GM19438 (cell line): ENCODE measurements around the gene PKD2.

Source experiments
- ATAC-seq: cut with Tn5 transposase; IDR thresholded peaks from one replicate; pipeline ENCODE4 v1.9.1; 2021; ENCODE audit warnings: low read depth; ENCODE audit not compliant: unreplicated experiment

Gene PKD2

DNA sequence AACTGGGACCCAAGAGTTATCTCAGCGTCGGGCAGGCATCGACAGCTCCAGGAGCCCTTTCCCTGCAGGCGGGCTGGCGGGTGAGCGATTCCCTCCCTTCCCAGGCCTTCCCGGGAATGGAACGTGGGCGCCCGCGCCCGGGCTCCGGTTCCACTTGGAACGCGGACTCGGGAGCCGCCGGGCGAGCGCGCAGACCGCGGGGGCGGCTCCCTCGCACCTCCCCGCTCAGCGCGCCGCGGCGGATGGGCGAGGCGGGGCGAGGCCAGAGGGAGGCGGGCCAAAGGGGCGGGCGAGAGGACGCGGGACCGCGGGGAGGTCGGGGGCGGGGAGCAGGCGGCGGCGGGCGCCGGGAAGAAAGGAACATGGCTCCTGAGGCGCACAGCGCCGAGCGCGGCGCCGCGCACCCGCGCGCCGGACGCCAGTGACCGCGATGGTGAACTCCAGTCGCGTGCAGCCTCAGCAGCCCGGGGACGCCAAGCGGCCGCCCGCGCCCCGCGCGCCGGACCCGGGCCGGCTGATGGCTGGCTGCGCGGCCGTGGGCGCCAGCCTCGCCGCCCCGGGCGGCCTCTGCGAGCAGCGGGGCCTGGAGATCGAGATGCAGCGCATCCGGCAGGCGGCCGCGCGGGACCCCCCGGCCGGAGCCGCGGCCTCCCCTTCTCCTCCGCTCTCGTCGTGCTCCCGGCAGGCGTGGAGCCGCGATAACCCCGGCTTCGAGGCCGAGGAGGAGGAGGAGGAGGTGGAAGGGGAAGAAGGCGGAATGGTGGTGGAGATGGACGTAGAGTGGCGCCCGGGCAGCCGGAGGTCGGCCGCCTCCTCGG lies at the start of gene PKD2:
PKD2 (plus strand) TSS at position 332 of the 818 bp plus-strand sequence; CDS start at position 431, 99 bp downstream.
- ATAC-seq, result peak; percentile 81

DNA sequence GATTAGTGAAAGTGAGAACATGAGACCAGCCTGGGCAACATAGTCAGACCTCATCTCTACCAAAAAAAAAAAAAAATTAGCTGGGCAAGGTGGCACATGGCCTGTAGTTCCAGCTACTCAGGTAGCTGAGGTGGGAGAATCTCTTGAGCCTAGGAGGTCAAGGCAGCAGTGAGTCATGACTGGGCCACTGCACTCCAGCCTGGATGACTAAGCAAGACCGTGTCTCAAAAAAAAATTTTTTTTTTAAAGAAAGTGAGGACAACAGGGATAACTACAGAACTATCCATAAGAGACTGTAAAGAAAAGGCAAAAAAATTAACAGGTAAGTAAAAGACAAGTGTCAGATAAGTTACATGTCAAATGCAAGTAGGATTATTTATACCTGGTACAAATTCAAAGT lies 45.4 kb upstream of the PKD2 start:
- no peak for ATAC-seq

DNA sequence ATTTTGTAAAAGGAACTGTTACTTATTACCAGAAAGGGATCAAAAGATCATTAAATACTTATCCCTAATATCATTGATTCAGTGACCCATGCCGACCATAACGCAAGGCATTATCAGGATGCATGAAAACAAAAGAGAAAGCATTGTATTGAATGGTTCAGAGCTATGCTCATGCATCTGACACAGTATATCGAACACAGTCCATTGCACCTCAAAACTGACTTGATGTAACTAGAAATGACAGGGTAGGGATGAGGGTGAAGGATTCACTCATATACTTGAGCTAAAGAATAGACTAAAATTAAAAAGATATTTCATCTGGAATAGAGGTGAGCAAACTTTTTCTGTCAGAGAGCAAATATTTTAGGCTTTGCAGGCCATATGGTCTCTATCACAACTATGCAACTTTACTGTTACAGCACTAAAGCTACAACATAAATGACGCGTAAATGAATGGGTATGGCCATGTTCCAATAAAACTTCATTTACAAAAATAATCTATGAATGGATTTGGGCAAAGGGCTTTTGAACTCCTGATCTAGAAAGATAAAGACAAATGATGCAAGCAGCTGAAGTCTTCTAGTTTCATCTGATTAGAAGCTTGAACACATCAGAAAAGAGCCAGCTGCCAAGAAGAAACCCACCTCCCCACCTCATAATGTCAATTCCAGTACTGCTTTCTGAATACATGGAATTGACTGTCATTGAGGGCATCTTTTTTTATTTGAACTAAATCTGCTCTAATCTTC lies 44.9 kb upstream of the PKD2 start:
- no peak for ATAC-seq

DNA sequence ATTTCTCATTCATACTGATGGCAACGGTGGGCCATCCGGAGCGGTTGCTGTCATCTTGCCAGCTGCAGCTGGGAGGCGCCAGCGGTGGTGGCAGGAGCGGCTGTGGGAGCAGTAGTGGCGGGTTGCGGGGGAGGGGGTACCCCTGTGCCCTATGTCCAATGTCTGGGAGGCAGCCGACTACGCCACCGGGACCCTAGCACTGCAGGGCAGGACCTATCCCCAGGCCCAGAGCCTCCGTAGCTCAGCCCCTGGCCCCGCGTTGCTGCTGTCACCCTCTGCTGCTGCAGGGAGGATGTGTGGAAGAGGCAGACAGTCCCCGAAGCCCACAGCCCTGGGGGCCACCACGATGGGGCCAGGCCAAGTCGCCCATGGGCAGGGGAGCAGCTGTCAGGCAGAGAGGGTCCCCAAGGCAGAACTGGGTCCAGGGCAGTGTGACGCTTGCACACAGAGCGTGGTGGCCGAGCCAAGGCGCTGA lies 41.9 kb upstream of the PKD2 start:
- ATAC-seq, result no peak

DNA sequence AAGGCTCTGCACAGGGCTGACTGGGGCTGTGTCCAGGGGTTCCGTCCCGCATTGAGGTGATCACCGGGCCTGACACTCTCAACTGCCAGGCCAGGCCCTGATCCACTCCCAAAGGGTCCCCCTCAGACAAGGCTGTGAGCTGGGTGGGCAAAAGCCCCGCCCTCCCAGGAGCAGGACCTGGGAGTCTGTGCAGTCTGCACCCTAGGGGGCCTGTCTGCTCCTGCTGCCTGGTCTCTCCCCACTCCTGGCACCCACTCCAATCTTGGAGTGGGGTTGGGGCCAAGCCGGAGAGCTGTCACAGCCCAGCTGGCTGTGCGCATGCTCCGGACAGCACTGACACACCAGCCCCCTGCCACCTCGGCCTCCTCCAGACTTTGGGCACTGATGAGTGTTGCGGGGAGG lies 41.3 kb upstream of the PKD2 start:
- ATAC-seq, result no peak

DNA sequence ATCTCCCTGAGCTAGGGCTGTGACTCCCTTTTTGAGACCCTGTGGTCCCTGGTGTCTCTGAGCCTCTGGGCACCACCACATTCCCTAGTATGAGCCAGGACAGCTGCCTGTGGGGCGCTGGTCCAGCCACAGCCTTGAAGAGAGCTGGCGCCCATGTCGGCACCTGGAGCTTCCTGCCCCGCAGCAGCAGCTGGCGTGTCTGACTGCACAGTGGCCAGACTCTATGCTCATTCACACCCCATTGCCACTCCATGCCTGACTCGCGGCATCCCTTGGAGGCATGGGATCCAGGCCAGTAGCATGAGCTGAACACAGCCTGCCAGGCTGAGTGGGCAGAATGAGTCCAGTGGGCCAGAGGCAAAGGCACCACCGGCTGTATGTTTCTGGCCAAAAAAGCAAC lies 40.2 kb upstream of the PKD2 start:
- ATAC-seq, result no peak

DNA sequence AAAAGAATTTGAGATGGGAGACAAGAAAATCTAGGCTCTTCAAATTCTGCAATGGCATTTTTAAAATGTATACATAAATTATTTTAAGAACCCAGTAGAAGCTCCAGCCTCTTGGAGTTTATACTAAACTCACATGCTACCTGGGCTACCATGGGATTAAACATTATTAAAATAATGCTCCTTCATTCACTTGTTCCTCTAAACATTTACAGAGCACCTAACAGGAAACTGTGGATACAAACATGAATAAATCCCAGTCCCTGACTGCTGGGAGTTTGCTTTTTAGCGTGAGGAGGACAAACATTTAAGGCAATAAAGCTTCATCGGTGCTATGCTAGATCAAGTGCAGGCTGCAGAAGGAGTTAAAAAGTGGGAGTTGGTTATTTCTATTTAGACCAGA lies 37.3 kb upstream of the PKD2 start:
- ATAC-seq, result no peak

DNA sequence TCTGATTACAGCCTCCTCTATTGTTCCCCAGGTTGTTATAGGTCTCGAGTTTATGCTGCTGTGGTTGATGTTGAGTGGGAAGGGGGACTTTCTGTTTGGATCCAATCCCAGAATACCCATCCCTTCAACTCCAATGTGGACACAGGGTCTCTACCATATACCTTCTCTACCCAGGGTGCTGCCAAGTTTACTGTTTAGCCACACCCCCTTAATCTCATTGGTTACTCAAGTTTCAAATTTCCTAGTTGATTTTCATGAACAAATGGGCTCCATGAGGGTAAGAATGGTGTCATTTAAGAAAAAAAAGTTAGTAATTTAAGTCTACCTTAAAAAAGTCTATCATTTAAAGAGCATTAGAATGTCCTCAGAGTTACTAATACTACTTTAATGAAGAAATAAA lies 35.6 kb upstream of the PKD2 start:
- no peak for ATAC-seq

DNA sequence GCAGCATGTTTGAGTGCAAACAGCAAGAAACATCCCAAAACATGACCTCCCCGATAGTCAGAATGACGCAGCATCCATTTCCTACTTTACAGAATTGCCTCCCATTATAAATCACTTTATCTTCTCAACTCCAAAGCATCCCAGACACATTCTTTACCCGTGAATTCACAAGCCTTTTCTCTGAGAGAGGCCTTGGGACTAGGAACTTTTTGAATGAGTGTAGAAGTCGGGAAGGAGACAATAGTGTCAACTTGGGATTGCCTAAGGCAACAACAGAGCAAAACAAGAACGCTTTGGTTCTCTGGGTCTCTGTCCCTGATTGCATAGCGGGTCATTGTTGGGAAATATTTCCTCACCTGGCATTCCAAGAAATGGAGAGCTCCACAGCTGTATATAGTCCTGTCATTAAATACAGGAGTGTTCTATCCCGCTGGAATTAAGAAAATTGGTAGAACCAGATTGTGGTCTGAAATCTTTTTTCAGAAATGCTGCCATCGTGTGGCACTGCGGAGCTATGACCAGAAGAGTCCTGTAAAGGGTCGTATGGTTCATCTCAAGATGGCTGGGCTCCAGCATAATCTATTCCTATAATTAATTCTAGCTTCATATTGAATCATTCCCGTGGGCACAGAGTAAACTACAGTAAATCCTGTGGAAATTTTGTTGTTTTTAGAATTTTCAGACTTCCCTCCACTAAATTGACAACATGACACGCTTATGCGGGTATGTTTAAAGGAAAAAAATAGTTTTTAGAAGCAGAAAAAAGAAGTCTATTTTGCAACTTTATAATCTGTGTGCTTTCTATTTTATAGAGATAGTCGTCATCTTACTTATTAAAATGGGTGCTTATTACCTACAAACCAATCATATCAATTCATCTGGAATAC lies 33.9 kb upstream of the PKD2 start:
- ATAC-seq, result no peak

DNA sequence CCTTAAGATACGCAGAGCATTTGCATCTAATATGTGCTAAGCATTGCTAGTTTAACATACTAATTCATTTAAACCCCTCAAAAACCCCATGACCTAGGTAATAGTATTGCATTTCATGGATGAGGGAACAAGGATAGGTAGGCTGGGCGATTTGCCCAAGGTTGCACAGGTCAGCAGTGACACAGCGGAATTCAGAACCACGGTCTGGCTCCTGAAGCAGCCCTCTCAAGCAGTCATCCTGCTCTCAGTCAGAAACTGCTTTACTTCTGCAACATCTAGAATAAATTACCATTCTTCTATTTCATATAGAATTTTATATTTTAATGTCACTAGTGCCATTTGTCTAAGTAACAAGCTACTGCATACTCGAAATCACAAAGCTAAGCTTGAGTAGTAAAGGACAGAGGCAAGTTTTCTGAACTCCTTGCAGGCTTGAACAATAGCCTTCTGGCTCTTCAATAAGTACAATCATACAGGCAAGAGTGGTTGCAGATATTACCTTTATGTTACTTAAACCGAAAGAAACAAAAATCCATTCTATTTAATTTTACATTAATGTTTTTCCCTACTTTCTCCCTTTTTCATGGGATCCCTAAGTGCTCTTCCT lies 32.5 kb upstream of the PKD2 start:
- peak; percentile 32 for ATAC-seq

DNA sequence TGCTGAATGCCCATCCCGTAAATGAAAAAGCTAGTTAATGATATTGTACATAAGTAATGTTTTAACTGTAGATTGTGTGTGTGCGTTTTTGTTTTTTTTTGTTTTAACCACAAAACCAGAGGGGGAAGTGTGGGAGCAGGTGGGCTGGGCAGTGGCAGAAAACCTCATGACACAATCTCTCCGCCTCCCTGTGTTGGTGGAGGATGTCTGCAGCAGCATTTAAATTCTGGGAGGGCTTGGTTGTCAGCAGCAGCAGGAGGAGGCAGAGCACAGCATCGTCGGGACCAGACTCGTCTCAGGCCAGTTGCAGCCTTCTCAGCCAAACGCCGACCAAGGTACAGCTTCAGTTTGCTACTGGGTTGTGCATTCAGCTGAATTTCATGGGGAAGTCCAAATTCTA lies 32.0 kb upstream of the PKD2 start, which contains the start of gene SPP1:
SPP1 (plus strand) TSS at position 249 of the 400 bp plus-strand sequence. CDS start 1,182 bp downstream, outside the sequence.
- ATAC-seq, result peak; percentile 79

DNA sequence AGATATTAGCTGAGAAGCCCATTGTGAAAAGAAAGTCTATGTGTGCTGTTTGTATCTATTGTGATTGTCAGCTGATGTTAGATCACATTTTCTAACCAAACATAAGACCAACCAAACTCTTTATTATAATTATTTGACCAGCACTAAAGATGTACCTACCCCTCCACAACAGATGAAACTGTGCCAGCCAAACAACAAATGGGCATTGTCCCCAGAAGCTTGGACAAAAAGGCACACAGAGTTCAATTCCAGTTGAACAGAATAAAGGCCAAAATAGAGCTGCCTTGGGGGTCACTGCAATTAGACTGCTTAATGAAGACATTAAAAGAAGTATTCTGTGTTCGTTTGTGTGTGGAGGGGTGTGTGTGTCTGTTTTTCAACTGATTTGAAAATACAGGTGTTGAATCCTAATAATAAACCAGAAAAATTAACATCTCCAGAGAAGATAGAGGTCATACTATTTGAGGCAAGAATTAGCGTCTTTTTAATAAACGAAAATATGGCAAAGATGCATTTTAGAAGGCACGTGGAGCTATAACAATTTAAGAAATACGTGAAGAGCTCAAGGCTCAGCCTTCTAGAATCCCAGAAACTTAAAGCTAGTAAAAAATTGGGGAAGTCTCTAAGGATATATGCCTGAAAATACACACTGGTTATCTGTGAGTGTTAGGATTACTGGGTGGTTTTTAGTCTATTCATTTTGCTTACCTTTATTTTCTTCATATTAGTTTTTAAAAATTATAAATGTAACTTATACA lies 29.7 kb upstream of the PKD2 start:
- ATAC-seq, result no peak

DNA sequence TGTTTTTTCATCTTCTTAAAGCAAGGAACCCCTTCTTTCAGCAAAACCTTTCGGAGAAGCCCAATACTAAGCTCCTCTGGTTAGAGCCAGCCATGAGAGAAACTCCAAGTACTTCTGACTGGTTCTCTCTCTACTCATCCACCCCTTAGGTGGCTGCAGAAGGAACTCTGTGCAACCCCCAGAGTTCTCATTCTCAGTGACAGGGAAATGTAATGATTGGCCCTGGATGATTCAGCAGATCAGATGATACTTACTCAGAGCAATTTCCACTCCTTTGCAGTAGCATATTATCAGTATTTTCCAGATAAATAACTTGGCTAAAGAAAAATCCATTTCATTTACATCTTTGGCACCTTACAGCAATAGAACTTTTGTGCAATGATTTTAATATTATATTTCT lies 28.8 kb upstream of the PKD2 start:
- no peak for ATAC-seq

DNA sequence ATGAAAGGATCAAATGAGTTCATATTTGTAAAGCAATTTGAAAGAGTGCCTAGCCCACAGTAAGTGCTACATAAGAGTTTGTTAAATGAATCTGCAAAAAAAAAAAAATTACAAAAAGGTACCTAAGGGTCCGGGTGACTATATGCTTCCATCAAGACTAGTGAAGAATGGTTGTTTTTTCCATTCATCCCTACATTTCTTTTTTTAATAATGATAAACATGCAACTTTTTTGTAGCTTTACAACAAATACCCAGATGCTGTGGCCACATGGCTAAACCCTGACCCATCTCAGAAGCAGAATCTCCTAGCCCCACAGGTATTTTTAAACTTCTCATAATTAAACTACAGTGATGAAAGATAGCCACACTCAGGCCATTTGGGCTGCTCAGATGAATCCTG lies 27.6 kb upstream of the PKD2 start:
- no peak for ATAC-seq

DNA sequence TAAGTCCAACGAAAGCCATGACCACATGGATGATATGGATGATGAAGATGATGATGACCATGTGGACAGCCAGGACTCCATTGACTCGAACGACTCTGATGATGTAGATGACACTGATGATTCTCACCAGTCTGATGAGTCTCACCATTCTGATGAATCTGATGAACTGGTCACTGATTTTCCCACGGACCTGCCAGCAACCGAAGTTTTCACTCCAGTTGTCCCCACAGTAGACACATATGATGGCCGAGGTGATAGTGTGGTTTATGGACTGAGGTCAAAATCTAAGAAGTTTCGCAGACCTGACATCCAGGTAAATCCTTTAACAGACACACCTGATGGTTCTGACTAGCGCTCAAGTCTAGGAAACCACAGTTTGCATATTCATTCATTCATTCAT lies 25.9 kb upstream of the PKD2 start:
- ATAC-seq, result no peak

DNA sequence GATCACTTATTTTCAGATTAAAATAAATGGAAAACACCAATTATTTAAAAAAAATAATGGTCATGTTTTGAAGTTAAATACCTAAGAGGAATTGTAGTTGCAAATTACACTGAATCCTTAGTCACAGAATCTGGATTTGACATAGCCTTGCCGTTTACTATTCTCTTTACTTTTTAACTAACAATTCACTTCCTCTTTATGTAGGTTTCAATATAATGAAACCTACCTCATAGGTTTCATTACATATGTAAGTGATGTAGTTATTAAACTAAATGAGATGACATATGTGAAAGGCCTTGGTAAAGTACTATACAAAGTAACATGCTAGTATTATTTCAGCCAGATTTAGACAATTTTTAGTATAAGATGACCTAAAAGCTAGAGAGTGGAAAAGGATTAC lies 25.4 kb upstream of the PKD2 start:
- ATAC-seq, result no peak

DNA sequence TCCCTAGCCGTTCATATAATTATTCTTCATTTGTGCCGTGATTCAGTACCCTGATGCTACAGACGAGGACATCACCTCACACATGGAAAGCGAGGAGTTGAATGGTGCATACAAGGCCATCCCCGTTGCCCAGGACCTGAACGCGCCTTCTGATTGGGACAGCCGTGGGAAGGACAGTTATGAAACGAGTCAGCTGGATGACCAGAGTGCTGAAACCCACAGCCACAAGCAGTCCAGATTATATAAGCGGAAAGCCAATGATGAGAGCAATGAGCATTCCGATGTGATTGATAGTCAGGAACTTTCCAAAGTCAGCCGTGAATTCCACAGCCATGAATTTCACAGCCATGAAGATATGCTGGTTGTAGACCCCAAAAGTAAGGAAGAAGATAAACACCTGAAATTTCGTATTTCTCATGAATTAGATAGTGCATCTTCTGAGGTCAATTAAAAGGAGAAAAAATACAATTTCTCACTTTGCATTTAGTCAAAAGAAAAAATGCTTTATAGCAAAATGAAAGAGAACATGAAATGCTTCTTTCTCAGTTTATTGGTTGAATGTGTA lies 24.9 kb upstream of the PKD2 start:
- no peak for ATAC-seq

DNA sequence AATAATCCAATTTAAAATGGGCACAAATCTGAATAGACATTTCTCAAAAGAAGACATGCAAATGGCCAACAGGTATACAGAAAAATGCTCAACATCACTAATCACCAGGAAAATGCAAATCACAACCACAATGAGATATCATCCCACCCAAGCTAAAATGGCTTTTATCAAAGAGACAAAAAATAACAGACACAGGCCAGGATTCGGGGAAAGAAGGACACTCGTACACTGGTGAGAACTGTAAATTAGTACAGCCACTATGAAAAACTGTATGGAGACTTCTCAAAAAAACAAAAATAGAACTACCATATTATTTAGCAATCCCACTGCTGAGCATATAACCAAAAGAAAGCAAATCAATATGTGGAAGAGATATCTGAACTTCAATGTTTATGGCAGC lies 23.4 kb upstream of the PKD2 start:
- no peak for ATAC-seq
